WTC11 (cell line): ENCODE data around the gene EGFR. TPM values are rescaled to one million over a fixed set of nuclear protein-coding genes. Genes with fewer than 3 reads are reported as not detected.

Source experiments
- ATAC-seq: fragments of 200-7000 bp; cut with Tn5 transposase; 2 replicates; pipeline ENCODE4 v1.10.0; 2021; ENCODE audit warnings: mild to moderate bottlenecking, moderate library complexity
- CTCF ChIA-PET: fragments of 300-600 bp; sonication (Branson Sonifier 250); formaldehyde crosslinking; loops from one replicate; lab custom pipeline; 2021; ENCODE audit warnings: antibody characterized with exemption; lab: Charles Lee
- POLR2A ChIA-PET: fragments of 350-600 bp; sonication (Branson Sonifier 250); formaldehyde crosslinking; loops from one replicate; lab custom pipeline; 2021; ENCODE audit warnings: antibody characterized with exemption; lab: Charles Lee
- DNase-seq: peaks from one replicate; pipeline ENCODE4 v3.0.0; 2021; ENCODE audit warnings: low spot score
- H3K27ac Mint-ChIP-seq: 2 replicates; pipeline ENCODE4 v1.8.0; 2021; ENCODE audit warnings: mixed read lengths
- H3K27me3 Mint-ChIP-seq: 2 replicates; pipeline ENCODE4 v1.8.0; 2021; ENCODE audit warnings: low read depth, mild to moderate bottlenecking, moderate library complexity, mixed read lengths
- H3K36me3 Mint-ChIP-seq: 2 replicates; pipeline ENCODE4 v1.8.0; 2021; ENCODE audit warnings: mixed read lengths
- H3K4me1 Mint-ChIP-seq: 2 replicates; pipeline ENCODE4 v1.8.0; 2022; ENCODE audit warnings: mixed read lengths
- H3K4me3 Mint-ChIP-seq: 2 replicates; pipeline ENCODE4 v1.8.0; 2021; ENCODE audit warnings: mild to moderate bottlenecking, moderate library complexity, mixed read lengths
- H3K9me3 Mint-ChIP-seq: 2 replicates; pipeline ENCODE4 v1.8.0; 2021; ENCODE audit warnings: mixed read lengths
- ATF1 ChIP-seq: sonication (generic); formaldehyde crosslinking; IDR thresholded peaks from 2 replicates; pipeline ENCODE4 v1.8.1; 2023; ENCODE audit warnings: mild to moderate bottlenecking, moderate library complexity, missing genetic modification reagents
- ELF4 ChIP-seq: sonication (generic); formaldehyde crosslinking; IDR thresholded peaks from 2 replicates; pipeline ENCODE4 v1.8.1; 2022; ENCODE audit warnings: low read depth, mild to moderate bottlenecking, moderate library complexity, missing genetic modification reagents
- ESRRA ChIP-seq: sonication (generic); formaldehyde crosslinking; IDR thresholded peaks from 2 replicates; pipeline ENCODE4 v1.8.1; 2022; ENCODE audit warnings: mild to moderate bottlenecking, missing genetic modification reagents, borderline replicate concordance
- ETV6 ChIP-seq: sonication (generic); formaldehyde crosslinking; IDR thresholded peaks from 2 replicates; pipeline ENCODE4 v1.8.1; 2022; ENCODE audit warnings: mild to moderate bottlenecking, missing genetic modification reagents
- FOXK1 ChIP-seq: sonication (generic); formaldehyde crosslinking; IDR thresholded peaks from 2 replicates; pipeline ENCODE4 v1.8.0; 2022; ENCODE audit warnings: mild to moderate bottlenecking, moderate library complexity, missing genetic modification reagents
- GTF2I ChIP-seq: fragments of 250-450 bp; sonication (Bioruptor Pico); conservative IDR thresholded peaks from 2 replicates; pipeline ENCODE4 v1.4.0; 2021; ENCODE audit warnings: mild to moderate bottlenecking
- JUN ChIP-seq: sonication (generic); formaldehyde crosslinking; IDR thresholded peaks from 2 replicates; pipeline ENCODE4 v1.8.0; 2023; ENCODE audit warnings: mild to moderate bottlenecking, missing genetic modification reagents
- NFATC4 ChIP-seq: fragments of 250-450 bp; sonication (Bioruptor Pico); IDR thresholded peaks from 2 replicates; pipeline ENCODE4 v1.9.0; 2021; ENCODE audit warnings: mild to moderate bottlenecking
- NFYB ChIP-seq: sonication (generic); formaldehyde crosslinking; conservative IDR thresholded peaks from 2 replicates; pipeline ENCODE4 v1.8.0; 2022; ENCODE audit warnings: low read depth, missing genetic modification reagents
- NR1H2 ChIP-seq: sonication (generic); formaldehyde crosslinking; IDR thresholded peaks from 2 replicates; pipeline ENCODE4 v1.9.0; 2021; ENCODE audit warnings: mild to moderate bottlenecking, moderate library complexity, missing genetic modification reagents
- PREB ChIP-seq: sonication (generic); formaldehyde crosslinking; IDR thresholded peaks from 2 replicates; pipeline ENCODE4 v1.8.1; 2022; ENCODE audit warnings: mild to moderate bottlenecking, missing genetic modification reagents, moderate library complexity, borderline replicate concordance
- PRRX2 ChIP-seq: fragments of 250-450 bp; sonication (Bioruptor Pico); IDR thresholded peaks from 2 replicates; pipeline ENCODE4 v1.8.0; 2021; ENCODE audit warnings: mild to moderate bottlenecking
- RELA ChIP-seq: sonication (generic); formaldehyde crosslinking; IDR thresholded peaks from 2 replicates; pipeline ENCODE4 v1.8.1; 2022; ENCODE audit warnings: missing genetic modification reagents, mild to moderate bottlenecking, borderline replicate concordance
- RORB ChIP-seq: fragments of 250-450 bp; sonication (Bioruptor Pico); IDR thresholded peaks from 2 replicates; pipeline ENCODE4 v1.9.0; 2021; ENCODE audit warnings: mild to moderate bottlenecking
- SOX15 ChIP-seq: fragments of 250-450 bp; sonication (Bioruptor Pico); IDR thresholded peaks from 2 replicates; pipeline ENCODE4 v1.9.0; 2021; ENCODE audit warnings: mild to moderate bottlenecking
- TCF7 ChIP-seq: sonication (generic); formaldehyde crosslinking; IDR thresholded peaks from 2 replicates; pipeline ENCODE4 v1.8.0; 2022; ENCODE audit warnings: mild to moderate bottlenecking, low read depth, missing genetic modification reagents, moderate library complexity
- TEAD4 ChIP-seq: sonication (generic); formaldehyde crosslinking; IDR thresholded peaks from 2 replicates; pipeline ENCODE4 v1.8.0; 2022; ENCODE audit warnings: mild to moderate bottlenecking, missing genetic modification reagents
- ZBTB21 ChIP-seq: sonication (generic); formaldehyde crosslinking; IDR thresholded peaks from 2 replicates; pipeline ENCODE4 v1.8.1; 2023; ENCODE audit warnings: mild to moderate bottlenecking, missing genetic modification reagents, borderline replicate concordance
- ZNF232 ChIP-seq: sonication (generic); formaldehyde crosslinking; IDR thresholded peaks from 2 replicates; pipeline ENCODE4 v1.8.0; 2022; ENCODE audit warnings: mild to moderate bottlenecking, missing genetic modification reagents
- ZNF416 ChIP-seq: fragments of 250-450 bp; sonication (Bioruptor Pico); IDR thresholded peaks from 2 replicates; pipeline ENCODE4 v1.9.0; 2021; ENCODE audit warnings: mild to moderate bottlenecking, inconsistent platforms
- ZNF671 ChIP-seq: fragments of 250-450 bp; sonication (Bioruptor Pico); IDR thresholded peaks from 2 replicates; pipeline ENCODE4 v1.8.0; 2021; ENCODE audit warnings: mild to moderate bottlenecking
- total RNA-seq: library from RNA; stranded (reverse); gene quantifications from 3 replicates; pipeline ENCODE4 v1.2.3, GENCODE V29; 2021
- TF ChIP-seq, protein P1 (sequence below): sonication (generic); formaldehyde crosslinking; IDR thresholded peaks from 2 replicates; pipeline ENCODE4 v1.8.0; 2022; ENCODE audit warnings: mild to moderate bottlenecking, missing genetic modification reagents
- TF ChIP-seq, protein P2 (sequence below): sonication (generic); formaldehyde crosslinking; IDR thresholded peaks from 2 replicates; pipeline ENCODE4 v1.8.0; 2023; ENCODE audit warnings: mild to moderate bottlenecking, missing genetic modification reagents
- TF ChIP-seq, protein P3 (sequence below): sonication (generic); formaldehyde crosslinking; conservative IDR thresholded peaks from 2 replicates; pipeline ENCODE4 v1.8.1; 2022; ENCODE audit warnings: mild to moderate bottlenecking, missing genetic modification reagents
- TF ChIP-seq, protein P4 (sequence below): fragments of 250-450 bp; sonication (Bioruptor Pico); IDR thresholded peaks from 2 replicates; pipeline ENCODE4 v2.1.2; 2022; ENCODE audit warnings: mild to moderate bottlenecking, moderate library complexity
- TF ChIP-seq, protein P5 (sequence below): sonication (generic); formaldehyde crosslinking; IDR thresholded peaks from 2 replicates; pipeline ENCODE4 v1.8.0; 2022; ENCODE audit warnings: mild to moderate bottlenecking, missing genetic modification reagents

EGFR gene
- total RNA-seq, 1 experiment from 2014 or later = 5.9 TPM

GRCh38 chr7:54988516-54988915 is 30.3 kb upstream of the EGFR start:
- no peak for ATAC-seq
- POLR2A ChIA-PET = no interaction called here
- Mint-ChIP-seq H3K36me3 (no peaks in the 10 kb centered on the region), H3K27me3 (no peaks in the 10 kb centered on the region; the same call in 1 of the 2 replicates), H3K4me3 (no peak overlapping the region), H3K9me3 (0 out of 2 replicates have a peak, but pooled peaks cover 6% of the 10 kb centered on the region), H3K27ac (no peak overlapping the region), H3K4me1 (peaks cover 6% of the 10 kb centered on the region)
- TF ChIP-seq PREB (CRISPR knock-in tag) = no peak
- TF ChIP-seq, protein P1, sequence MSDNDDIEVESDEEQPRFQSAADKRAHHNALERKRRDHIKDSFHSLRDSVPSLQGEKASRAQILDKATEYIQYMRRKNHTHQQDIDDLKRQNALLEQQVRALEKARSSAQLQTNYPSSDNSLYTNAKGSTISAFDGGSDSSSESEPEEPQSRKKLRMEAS (CRISPR knock-in tag) = no peak
- TF ChIP-seq GTF2I (CRISPR knock-in tag) = no peak
- no peak for TF ChIP-seq NFATC4 (CRISPR knock-in tag)
- TF ChIP-seq JUN (CRISPR knock-in tag) = no peak
- TF ChIP-seq ZBTB21 (CRISPR knock-in tag) = no peak
- TF ChIP-seq TCF7 (CRISPR knock-in tag) = no peak
- TF ChIP-seq, protein P2, sequence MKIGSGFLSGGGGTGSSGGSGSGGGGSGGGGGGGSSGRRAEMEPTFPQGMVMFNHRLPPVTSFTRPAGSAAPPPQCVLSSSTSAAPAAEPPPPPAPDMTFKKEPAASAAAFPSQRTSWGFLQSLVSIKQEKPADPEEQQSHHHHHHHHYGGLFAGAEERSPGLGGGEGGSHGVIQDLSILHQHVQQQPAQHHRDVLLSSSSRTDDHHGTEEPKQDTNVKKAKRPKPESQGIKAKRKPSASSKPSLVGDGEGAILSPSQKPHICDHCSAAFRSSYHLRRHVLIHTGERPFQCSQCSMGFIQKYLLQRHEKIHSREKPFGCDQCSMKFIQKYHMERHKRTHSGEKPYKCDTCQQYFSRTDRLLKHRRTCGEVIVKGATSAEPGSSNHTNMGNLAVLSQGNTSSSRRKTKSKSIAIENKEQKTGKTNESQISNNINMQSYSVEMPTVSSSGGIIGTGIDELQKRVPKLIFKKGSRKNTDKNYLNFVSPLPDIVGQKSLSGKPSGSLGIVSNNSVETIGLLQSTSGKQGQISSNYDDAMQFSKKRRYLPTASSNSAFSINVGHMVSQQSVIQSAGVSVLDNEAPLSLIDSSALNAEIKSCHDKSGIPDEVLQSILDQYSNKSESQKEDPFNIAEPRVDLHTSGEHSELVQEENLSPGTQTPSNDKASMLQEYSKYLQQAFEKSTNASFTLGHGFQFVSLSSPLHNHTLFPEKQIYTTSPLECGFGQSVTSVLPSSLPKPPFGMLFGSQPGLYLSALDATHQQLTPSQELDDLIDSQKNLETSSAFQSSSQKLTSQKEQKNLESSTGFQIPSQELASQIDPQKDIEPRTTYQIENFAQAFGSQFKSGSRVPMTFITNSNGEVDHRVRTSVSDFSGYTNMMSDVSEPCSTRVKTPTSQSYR = no peak
- no peak for TF ChIP-seq SOX15 (CRISPR knock-in tag)
- no peak for DNase-seq
- CTCF ChIA-PET = no interaction called here

DNA sequence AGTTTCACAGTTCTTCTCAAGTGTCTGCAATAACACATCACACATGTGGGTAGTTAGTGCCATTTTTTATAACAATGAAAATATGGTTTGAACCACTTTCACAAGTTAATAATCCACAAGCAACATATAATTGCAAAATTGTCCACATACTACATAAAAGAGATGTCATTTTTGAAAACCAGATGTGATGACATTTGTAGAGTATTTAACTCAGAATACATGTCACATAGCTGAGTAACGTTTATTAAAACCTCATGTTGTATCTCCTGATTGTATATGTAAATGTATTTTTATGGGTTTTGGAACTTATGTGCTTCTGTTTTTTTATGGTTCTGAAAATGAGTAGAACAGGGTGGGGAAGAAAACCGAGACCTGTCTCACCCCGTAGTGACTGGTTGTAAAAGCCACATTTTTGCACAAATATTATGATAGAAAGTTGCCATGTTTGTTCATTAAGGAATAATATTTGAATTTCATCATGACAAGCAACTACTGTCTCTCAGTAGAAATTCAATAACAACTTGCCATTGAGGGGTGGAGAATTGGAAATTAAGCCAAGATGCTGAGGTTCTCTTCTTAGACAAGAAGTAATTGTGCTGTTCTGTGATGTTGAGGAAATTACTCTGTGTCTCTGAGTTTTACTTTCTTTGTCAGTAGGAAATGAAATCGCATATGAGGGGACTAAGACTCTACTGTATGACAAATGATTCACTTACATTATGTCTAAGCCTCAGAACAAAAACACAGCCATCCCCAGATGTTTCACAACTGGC is 29.2 kb upstream of the EGFR start:
- POLR2A ChIA-PET = no interaction called here
- CTCF ChIA-PET = interaction anchor here (0.6 kb wide), 1 partner anchor 370 kb away, joined by 3 read pairs; no protein-coding TSS in a partner anchor

DNA sequence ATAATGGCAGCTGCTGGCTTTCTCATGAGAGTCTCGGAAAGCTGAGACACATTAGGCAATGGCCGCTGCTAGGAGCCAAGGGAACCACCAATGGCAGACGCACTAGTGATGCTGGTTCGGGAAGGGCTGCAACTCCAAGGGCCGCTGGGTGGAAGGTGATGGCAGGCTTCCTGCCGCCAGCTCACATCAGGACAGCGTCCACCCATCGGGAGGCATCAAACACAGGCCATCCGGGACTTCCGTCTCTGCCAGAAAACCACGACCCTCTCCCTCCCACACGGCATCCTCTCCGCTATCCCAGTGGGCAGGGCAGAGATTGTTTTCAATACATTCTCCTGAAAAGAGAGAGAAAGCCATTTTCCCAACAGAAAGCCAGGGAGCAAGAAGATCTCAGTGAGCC is 27.5 kb upstream of the EGFR start:
- POLR2A ChIA-PET = no interaction called here
- Mint-ChIP-seq H3K36me3 (no peaks in the 10 kb centered on the region), H3K9me3 (0 out of 2 replicates have a peak, but pooled peaks cover 3% of the 10 kb centered on the region), H3K4me1 (peaks cover 11% of the 10 kb centered on the region), H3K27ac (no peak overlapping the region), H3K4me3 (no peak overlapping the region), H3K27me3 (no peaks in the 10 kb centered on the region)
- CTCF ChIA-PET = no interaction called here
- DNase-seq (no peak), ATAC-seq (no peak)
- no peak for TF ChIP-seq RELA (CRISPR knock-in tag)
- TF ChIP-seq PRRX2 (CRISPR knock-in tag) = no peak
- no peak for TF ChIP-seq ZNF232 (CRISPR knock-in tag)
- no peak for TF ChIP-seq ZNF416 (CRISPR knock-in tag)
- TF ChIP-seq, protein P3, sequence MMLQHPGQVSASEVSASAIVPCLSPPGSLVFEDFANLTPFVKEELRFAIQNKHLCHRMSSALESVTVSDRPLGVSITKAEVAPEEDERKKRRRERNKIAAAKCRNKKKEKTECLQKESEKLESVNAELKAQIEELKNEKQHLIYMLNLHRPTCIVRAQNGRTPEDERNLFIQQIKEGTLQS = no peak
- no peak for TF ChIP-seq NR1H2
- TF ChIP-seq ZNF671 (CRISPR knock-in tag) = no peak
- TF ChIP-seq NFYB = no peak
- no peak for TF ChIP-seq FOXK1 (CRISPR knock-in tag)
- no peak for TF ChIP-seq RORB
- TF ChIP-seq, protein P4, sequence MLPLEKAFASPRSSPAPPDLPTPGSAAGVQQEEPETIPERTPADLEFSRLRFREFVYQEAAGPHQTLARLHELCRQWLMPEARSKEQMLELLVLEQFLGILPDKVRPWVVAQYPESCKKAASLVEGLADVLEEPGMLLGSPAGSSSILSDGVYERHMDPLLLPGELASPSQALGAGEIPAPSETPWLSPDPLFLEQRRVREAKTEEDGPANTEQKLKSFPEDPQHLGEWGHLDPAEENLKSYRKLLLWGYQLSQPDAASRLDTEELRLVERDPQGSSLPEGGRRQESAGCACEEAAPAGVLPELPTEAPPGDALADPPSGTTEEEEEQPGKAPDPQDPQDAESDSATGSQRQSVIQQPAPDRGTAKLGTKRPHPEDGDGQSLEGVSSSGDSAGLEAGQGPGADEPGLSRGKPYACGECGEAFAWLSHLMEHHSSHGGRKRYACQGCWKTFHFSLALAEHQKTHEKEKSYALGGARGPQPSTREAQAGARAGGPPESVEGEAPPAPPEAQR (CRISPR knock-in tag) = no peak
- no peak for TF ChIP-seq PREB (CRISPR knock-in tag)
- TF ChIP-seq, protein P5, sequence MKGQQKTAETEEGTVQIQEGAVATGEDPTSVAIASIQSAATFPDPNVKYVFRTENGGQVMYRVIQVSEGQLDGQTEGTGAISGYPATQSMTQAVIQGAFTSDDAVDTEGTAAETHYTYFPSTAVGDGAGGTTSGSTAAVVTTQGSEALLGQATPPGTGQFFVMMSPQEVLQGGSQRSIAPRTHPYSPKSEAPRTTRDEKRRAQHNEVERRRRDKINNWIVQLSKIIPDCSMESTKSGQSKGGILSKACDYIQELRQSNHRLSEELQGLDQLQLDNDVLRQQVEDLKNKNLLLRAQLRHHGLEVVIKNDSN (CRISPR knock-in tag) = no peak
- no peak for TF ChIP-seq ATF1 (CRISPR knock-in tag)
- no peak for TF ChIP-seq ESRRA (CRISPR knock-in tag)
- TF ChIP-seq TEAD4 (CRISPR knock-in tag) = no peak

More for the DNA sequence above, 29.2 kb upstream of the EGFR start:
- Mint-ChIP-seq H3K27ac (no peak overlapping the region), H3K4me1 (peaks cover 11% of the 10 kb centered on the region), H3K4me3 (no peak overlapping the region), H3K36me3 (no peaks in the 10 kb centered on the region), H3K27me3 (no peaks in the 10 kb centered on the region; the same call in 1 of the 2 replicates), H3K9me3 (0 out of 2 replicates have a peak, but pooled peaks cover 6% of the 10 kb centered on the region)
- TF ChIP-seq ELF4 (CRISPR knock-in tag) (no peak), ETV6 (no peak)
- ATAC-seq = no peak
- DNase-seq = no peak
